Lung microvascular endothelial cell (primary cell): ENCODE measurements around the gene CMSS1. TPM values are rescaled to one million over a fixed set of nuclear protein-coding genes. Genes with fewer than 3 reads are reported as not detected.

Experiments
- DNase-seq, 2 donors: peaks; one replicate each; pipeline versions ENCODE4 v3.0.0 to v3.0.0-alpha.2; 2010; ENCODE audit warnings: low read depth in 2 of 2
- total RNA-seq: library from RNA; depleted of rRNA; stranded (reverse); fragments of >200 nt; gene quantifications from 2 replicates; pipeline ENCODE4 v1.2.1, GENCODE V29; 2014

CMSS1 gene
- total RNA-seq, 1 donor from 2014 or later = 3.0 TPM

- DNase-seq = no peak
Measured at GRCh38 chr3:100022506-100022905, 204.8 kb downstream of the CMSS1 start.

GRCh38 chr3:100023150-100023549 lies 205.5 kb downstream of the CMSS1 start:
- DNase-seq = no peak

- no peak for DNase-seq
Measured at GRCh38 chr3:100023595-100023994, 205.9 kb downstream of the CMSS1 start.

- DNase-seq = no peak
Measured at GRCh38 chr3:100024520-100025303, 207.1 kb downstream of the CMSS1 start.

- DNase-seq = peak in 1 of 2 donors; percentile 82
Measured at GRCh38 chr3:100027321-100027720, 209.7 kb downstream of the CMSS1 start.

GRCh38 chr3:100029052-100029451 lies 211.4 kb downstream of the CMSS1 start:
- no peak for DNase-seq

- DNase-seq = no peak
Measured at GRCh38 chr3:100029689-100030088, 212.0 kb downstream of the CMSS1 start.

- no peak for DNase-seq
Measured at GRCh38 chr3:100030346-100030745, 212.7 kb downstream of the CMSS1 start.

- DNase-seq = peak in 1 of 2 donors; percentile 31
Measured at GRCh38 chr3:100030914-100031425, 213.3 kb downstream of the CMSS1 start.

- DNase-seq = peak in 1 of 2 donors; percentile 33
Measured at GRCh38 chr3:100032243-100032642, 214.6 kb downstream of the CMSS1 start.

GRCh38 chr3:100033184-100033583 lies 215.5 kb downstream of the CMSS1 start:
- no peak for DNase-seq

- DNase-seq = peak in 1 of 2 donors; percentile 59
Measured at GRCh38 chr3:100033903-100034471, 216.3 kb downstream of the CMSS1 start.

- no peak for DNase-seq
Measured at GRCh38 chr3:100039075-100039474, 221.4 kb downstream of the CMSS1 start.

- DNase-seq = peak; percentile 82 to 87
Measured at GRCh38 chr3:100040451-100041225, 223.0 kb downstream of the CMSS1 start.

- peak; percentile 91 to 95 for DNase-seq
Measured at GRCh38 chr3:100041328-100041749, 223.7 kb downstream of the CMSS1 start.

- DNase-seq = peak; percentile 85 to 88
Measured at GRCh38 chr3:100042166-100042981, 224.7 kb downstream of the CMSS1 start.

GRCh38 chr3:100043271-100043670 lies 225.6 kb downstream of the CMSS1 start:
- DNase-seq = no peak

GRCh38 chr3:100044369-100044768 lies 226.7 kb downstream of the CMSS1 start:
- DNase-seq = no peak

- peak in 1 of 2 donors; percentile 96 for DNase-seq
Measured at GRCh38 chr3:100045696-100046095, 228.0 kb downstream of the CMSS1 start.

- no peak for DNase-seq
Measured at GRCh38 chr3:100046986-100047385, 229.3 kb downstream of the CMSS1 start.
